Medulla oblongata (tissue), 1 donor: ENCODE results near the gene ABT1.

Experiments used
- DNase-seq: peaks from one replicate; pipeline ENCODE4 v3.0.0-alpha.2; 2015; ENCODE audit errors: extremely low spot score

The ABT1 gene

GRCh38 chr6:26575494-26575939, 21.2 kb upstream of the ABT1 start:
- DNase-seq = no peak

- no peak for DNase-seq
Measured at GRCh38 chr6:26576407-26576843, 20.3 kb upstream of the ABT1 start.

GRCh38 chr6:26576929-26577719, 19.6 kb upstream of the ABT1 start:
- peak; percentile 57 for DNase-seq

- no peak for DNase-seq
Measured at GRCh38 chr6:26577720-26578072, 19.1 kb upstream of the ABT1 start.

GRCh38 chr6:26578279-26578678, 18.5 kb upstream of the ABT1 start:
- DNase-seq = no peak

GRCh38 chr6:26578741-26579140, 18.0 kb upstream of the ABT1 start:
- DNase-seq = no peak

GRCh38 chr6:26581164-26581915, 15.4 kb upstream of the ABT1 start:
- DNase-seq = no peak

GRCh38 chr6:26588965-26589364, 7.8 kb upstream of the ABT1 start:
- DNase-seq = no peak

- no peak for DNase-seq
Measured at GRCh38 chr6:26592649-26593048, 4.1 kb upstream of the ABT1 start.

GRCh38 chr6:26593278-26594130, 3.2 kb upstream of the ABT1 start:
- DNase-seq = no peak

- no peak for DNase-seq
Measured at GRCh38 chr6:26594131-26594498, 2.6 kb upstream of the ABT1 start.

GRCh38 chr6:26594730-26595632, 1.8 kb upstream of the ABT1 start:
- DNase-seq = peak; percentile 60

- DNase-seq = peak; percentile 96
Measured at GRCh38 chr6:26595669-26596269, 984 bp upstream of the ABT1 start.

GRCh38 chr6:26597389-26597766, 625 bp downstream of the ABT1 start:
- DNase-seq = no peak

- no peak for DNase-seq
Measured at GRCh38 chr6:26597821-26598220, 1.1 kb downstream of the ABT1 start.

GRCh38 chr6:26598267-26598666, 1.5 kb downstream of the ABT1 start:
- DNase-seq = no peak

- no peak for DNase-seq
Measured at GRCh38 chr6:26599134-26599533, 2.4 kb downstream of the ABT1 start.

GRCh38 chr6:26599591-26599990, 2.8 kb downstream of the ABT1 start:
- DNase-seq = no peak

- no peak for DNase-seq
Measured at GRCh38 chr6:26600759-26601158, 4.0 kb downstream of the ABT1 start.

GRCh38 chr6:26602262-26602661, 5.5 kb downstream of the ABT1 start:
- DNase-seq = no peak

GRCh38 chr6:26604026-26604425, 7.3 kb downstream of the ABT1 start:
- no peak for DNase-seq
